ENCODE measurements around the gene REXO1.

REXO1 gene

GRCh38 chr19:1863638-1864479 lies 15.6 kb upstream of the REXO1 start:
- H3K4me3 ChIP-seq (ENCODE audit: low read depth, low read length) = peak overlapping the region; percentile 70
- no peaks in the 10 kb centered on the region for H3K36me3 ChIP-seq (ENCODE audit: control insufficient read depth, insufficient read depth, low read length)
- peaks cover 9% of the 10 kb centered on the region for H3K4me1 ChIP-seq (ENCODE audit: control insufficient read depth, insufficient read depth, low read length)
- H3K9me3 ChIP-seq (ENCODE audit: control insufficient read depth, insufficient read depth, low read length) = no peaks in the 10 kb centered on the region
- H3K9ac ChIP-seq (ENCODE audit: low read depth, low read length) = peak overlapping the region; percentile 83
- peaks cover 13% of the 10 kb centered on the region for H3K27me3 ChIP-seq (ENCODE audit: control insufficient read depth, insufficient read depth, low read length)

- Histone ChIP-seq H3K4me1 (ENCODE audit: control insufficient read depth, insufficient read depth, low read length) (peaks cover 9% of the 10 kb centered on the region), H3K4me3 (ENCODE audit: low read depth, low read length) (peak within 1 kb of the TSS; percentile 81), H3K9ac (ENCODE audit: low read depth, low read length) (peak within 1 kb of the TSS; percentile 83), H3K36me3 (ENCODE audit: control insufficient read depth, insufficient read depth, low read length) (no peaks in the 10 kb centered on the region), H3K27me3 (ENCODE audit: control insufficient read depth, insufficient read depth, low read length) (peaks cover 13% of the 10 kb centered on the region), H3K9me3 (ENCODE audit: control insufficient read depth, insufficient read depth, low read length) (no peaks in the 10 kb centered on the region)
Measured at GRCh38 chr19:1863328-1863637, 15.0 kb upstream of the REXO1 start, which contains the start of gene KLF16. TSS of gene KLF16 (minus strand) at chr19:1863579. CDS start at chr19:1863497, 82 bp downstream.

- Histone ChIP-seq H3K9me3 (ENCODE audit: control insufficient read depth, insufficient read depth, low read length) (no peaks in the 10 kb centered on the region), H3K36me3 (ENCODE audit: control insufficient read depth, insufficient read depth, low read length) (no peaks in the 10 kb centered on the region), H3K4me3 (ENCODE audit: low read depth, low read length) (peak overlapping the region; percentile 81), H3K27me3 (ENCODE audit: control insufficient read depth, insufficient read depth, low read length) (peaks cover 13% of the 10 kb centered on the region), H3K9ac (ENCODE audit: low read depth, low read length) (peak overlapping the region; percentile 73), H3K4me1 (ENCODE audit: control insufficient read depth, insufficient read depth, low read length) (peaks cover 9% of the 10 kb centered on the region)
Measured at GRCh38 chr19:1862424-1863327, 14.4 kb upstream of the REXO1 start.

- Histone ChIP-seq H3K4me1 (ENCODE audit: control insufficient read depth, insufficient read depth, low read length) (peaks cover 9% of the 10 kb centered on the region), H3K9ac (ENCODE audit: low read depth, low read length) (peak overlapping the region; percentile 73), H3K4me3 (ENCODE audit: low read depth, low read length) (peak overlapping the region; percentile 81), H3K36me3 (ENCODE audit: control insufficient read depth, insufficient read depth, low read length) (no peaks in the 10 kb centered on the region), H3K27me3 (ENCODE audit: control insufficient read depth, insufficient read depth, low read length) (peaks cover 13% of the 10 kb centered on the region), H3K9me3 (ENCODE audit: control insufficient read depth, insufficient read depth, low read length) (no peaks in the 10 kb centered on the region)
Measured at GRCh38 chr19:1862068-1862423, 13.8 kb upstream of the REXO1 start.

GRCh38 chr19:1861599-1862031 lies 13.3 kb upstream of the REXO1 start:
- peaks cover 9% of the 10 kb centered on the region for H3K4me1 ChIP-seq (ENCODE audit: control insufficient read depth, insufficient read depth, low read length)
- H3K27me3 ChIP-seq (ENCODE audit: control insufficient read depth, insufficient read depth, low read length) = peaks cover 13% of the 10 kb centered on the region
- no peaks in the 10 kb centered on the region for H3K9me3 ChIP-seq (ENCODE audit: control insufficient read depth, insufficient read depth, low read length)
- H3K9ac ChIP-seq (ENCODE audit: low read depth, low read length) = peak overlapping the region; percentile 73
- peak overlapping the region; percentile 81 for H3K4me3 ChIP-seq (ENCODE audit: low read depth, low read length)
- no peaks in the 10 kb centered on the region for H3K36me3 ChIP-seq (ENCODE audit: control insufficient read depth, insufficient read depth, low read length)

- Histone ChIP-seq H3K36me3 (ENCODE audit: control insufficient read depth, insufficient read depth, low read length) (no peaks in the 10 kb centered on the region), H3K4me1 (ENCODE audit: control insufficient read depth, insufficient read depth, low read length) (peaks cover 11% of the 10 kb centered on the region), H3K27me3 (ENCODE audit: control insufficient read depth, insufficient read depth, low read length) (peaks cover 13% of the 10 kb centered on the region), H3K4me3 (ENCODE audit: low read depth, low read length) (peak overlapping the region; percentile 81), H3K9ac (ENCODE audit: low read depth, low read length) (no peak overlapping the region), H3K9me3 (ENCODE audit: control insufficient read depth, insufficient read depth, low read length) (no peaks in the 10 kb centered on the region)
Measured at GRCh38 chr19:1860821-1861598, 12.7 kb upstream of the REXO1 start.

GRCh38 chr19:1860042-1860775 lies 11.9 kb upstream of the REXO1 start:
- Histone ChIP-seq H3K4me1 (ENCODE audit: control insufficient read depth, insufficient read depth, low read length) (peaks cover 10% of the 10 kb centered on the region), H3K27me3 (ENCODE audit: control insufficient read depth, insufficient read depth, low read length) (peaks cover 13% of the 10 kb centered on the region), H3K9ac (ENCODE audit: low read depth, low read length) (no peak overlapping the region), H3K9me3 (ENCODE audit: control insufficient read depth, insufficient read depth, low read length) (no peaks in the 10 kb centered on the region), H3K36me3 (ENCODE audit: control insufficient read depth, insufficient read depth, low read length) (no peaks in the 10 kb centered on the region), H3K4me3 (ENCODE audit: low read depth, low read length) (peak overlapping the region; percentile 81)

GRCh38 chr19:1859331-1859781 lies 11.1 kb upstream of the REXO1 start:
- Histone ChIP-seq H3K27me3 (ENCODE audit: control insufficient read depth, insufficient read depth, low read length) (peaks cover 13% of the 10 kb centered on the region), H3K36me3 (ENCODE audit: control insufficient read depth, insufficient read depth, low read length) (no peaks in the 10 kb centered on the region), H3K4me3 (ENCODE audit: low read depth, low read length) (peak overlapping the region; percentile 46), H3K4me1 (ENCODE audit: control insufficient read depth, insufficient read depth, low read length) (peaks cover 10% of the 10 kb centered on the region), H3K9ac (ENCODE audit: low read depth, low read length) (no peak overlapping the region), H3K9me3 (ENCODE audit: control insufficient read depth, insufficient read depth, low read length) (no peaks in the 10 kb centered on the region)

- Histone ChIP-seq H3K27me3 (ENCODE audit: control insufficient read depth, insufficient read depth, low read length) (peaks cover 13% of the 10 kb centered on the region), H3K4me3 (ENCODE audit: low read depth, low read length) (no peak overlapping the region), H3K9ac (ENCODE audit: low read depth, low read length) (no peak overlapping the region), H3K9me3 (ENCODE audit: control insufficient read depth, insufficient read depth, low read length) (no peaks in the 10 kb centered on the region), H3K36me3 (ENCODE audit: control insufficient read depth, insufficient read depth, low read length) (peaks cover 3% of the 10 kb centered on the region), H3K4me1 (ENCODE audit: control insufficient read depth, insufficient read depth, low read length) (peaks cover 10% of the 10 kb centered on the region)
Measured at GRCh38 chr19:1858412-1859081, 10.3 kb upstream of the REXO1 start.

- H3K36me3 ChIP-seq (ENCODE audit: control insufficient read depth, insufficient read depth, low read length) = peaks cover 3% of the 10 kb centered on the region
- H3K4me1 ChIP-seq (ENCODE audit: control insufficient read depth, insufficient read depth, low read length) = peaks cover 10% of the 10 kb centered on the region
- no peaks in the 10 kb centered on the region for H3K9me3 ChIP-seq (ENCODE audit: control insufficient read depth, insufficient read depth, low read length)
- H3K9ac ChIP-seq (ENCODE audit: low read depth, low read length) = no peak overlapping the region
- peak overlapping the region; percentile 61 for H3K4me3 ChIP-seq (ENCODE audit: low read depth, low read length)
- peaks cover 13% of the 10 kb centered on the region for H3K27me3 ChIP-seq (ENCODE audit: control insufficient read depth, insufficient read depth, low read length)
Measured at GRCh38 chr19:1857648-1858326, 9.5 kb upstream of the REXO1 start.
